Measurements from ENCODE around the gene PLCL1. TPM values are rescaled to one million over a fixed set of nuclear protein-coding genes. Genes with fewer than 3 reads are reported as not detected.

PLCL1 gene
- total RNA-seq, 1 experiment from 2014 or later: 1.6 TPM

- no peak overlapping the region for H3K4me3 Mint-ChIP-seq (ENCODE audit: unreplicated experiment)
- BruUV-seq (replicated peaks): no TSS peak
- no peaks in the 10 kb centered on the region for H3K4me1 Mint-ChIP-seq (ENCODE audit: low read depth, unreplicated experiment)
- Histone ChIP-seq H3K27me3 (replicated peaks; ENCODE audit: control insufficient read depth, insufficient read depth, low read length) (no peaks in the 10 kb centered on the region), H3K36me3 (ENCODE audit: control insufficient read depth, insufficient read depth, low read length) (no peaks in the 10 kb centered on the region), H3K4me1 (no peaks in the 10 kb centered on the region), H3K9me3 (no peaks in the 10 kb centered on the region), H3K4me3 (ENCODE audit: low read depth, low read length) (no peak overlapping the region)
- TF ChIP-seq CTCF (IDR thresholded peaks at IDR 0.05; ENCODE audit: insufficient read depth in 1 of 2, low read depth in 1 of 2, low read length in 1 of 2, severe bottlenecking in 1 of 2, unreplicated experiment in 1 of 2): no peak
- no peak for DNase-seq
- ChIA-PET POLR2A (no interaction called here), CTCF (no interaction called here)
- intact Hi-C loops (cut with micrococcal nuclease; ENCODE audit: unreplicated experiment): no loop called here
- peaks cover 3% of the 10 kb centered on the region for H3K27me3 Mint-ChIP-seq (ENCODE audit: insufficient read depth, unreplicated experiment)
- no peak overlapping the region for H3K27ac Mint-ChIP-seq (ENCODE audit: unreplicated experiment)
- no peaks in the 10 kb centered on the region for H3K9me3 Mint-ChIP-seq (ENCODE audit: unreplicated experiment)
- H3K36me3 Mint-ChIP-seq (ENCODE audit: insufficient read depth, unreplicated experiment): no peaks in the 10 kb centered on the region
Measured at GRCh38 chr2:198036029-198036879, 231.9 kb downstream of the PLCL1 start.

- no peaks in the 10 kb centered on the region for H3K4me1 ChIP-seq
- no peaks in the 10 kb centered on the region for H3K36me3 ChIP-seq (ENCODE audit: control insufficient read depth, insufficient read depth, low read length)
- TF ChIP-seq CTCF (IDR thresholded peaks at IDR 0.05; ENCODE audit: insufficient read depth in 1 of 2, low read depth in 1 of 2, low read length in 1 of 2, severe bottlenecking in 1 of 2, unreplicated experiment in 1 of 2): no peak
- H3K4me3 Mint-ChIP-seq (ENCODE audit: unreplicated experiment): no peak overlapping the region
- DNase-seq: no peak
- H3K27ac Mint-ChIP-seq (ENCODE audit: unreplicated experiment): no peak overlapping the region
- BruUV-seq (replicated peaks): no TSS peak
- H3K4me1 Mint-ChIP-seq (ENCODE audit: low read depth, unreplicated experiment): peaks cover 5% of the 10 kb centered on the region
- no peaks in the 10 kb centered on the region for H3K36me3 Mint-ChIP-seq (ENCODE audit: insufficient read depth, unreplicated experiment)
- H3K27me3 ChIP-seq (replicated peaks; ENCODE audit: control insufficient read depth, insufficient read depth, low read length): no peaks in the 10 kb centered on the region
- no peak overlapping the region for H3K4me3 ChIP-seq (ENCODE audit: low read depth, low read length)
- CTCF ChIA-PET: no interaction called here
- intact Hi-C loops (cut with micrococcal nuclease; ENCODE audit: unreplicated experiment): no loop called here
- no peaks in the 10 kb centered on the region for H3K9me3 Mint-ChIP-seq (ENCODE audit: unreplicated experiment)
- POLR2A ChIA-PET: interaction anchor here (0.6 kb wide), 1 partner anchor 1887 kb away, joined by 3 read pairs; no protein-coding TSS in a partner anchor
- H3K27me3 Mint-ChIP-seq (ENCODE audit: insufficient read depth, unreplicated experiment): peaks cover 3% of the 10 kb centered on the region
- no peaks in the 10 kb centered on the region for H3K9me3 ChIP-seq
Measured at GRCh38 chr2:198040835-198041234, 236.4 kb downstream of the PLCL1 start.

- intact Hi-C loops (cut with micrococcal nuclease; ENCODE audit: unreplicated experiment): no loop called here
- ChIA-PET POLR2A (no interaction called here), CTCF (no interaction called here)
- Mint-ChIP-seq H3K36me3 (ENCODE audit: insufficient read depth, unreplicated experiment) (no peaks in the 10 kb centered on the region), H3K27me3 (ENCODE audit: insufficient read depth, unreplicated experiment) (peaks cover 3% of the 10 kb centered on the region), H3K27ac (ENCODE audit: unreplicated experiment) (no peak overlapping the region), H3K4me3 (ENCODE audit: unreplicated experiment) (no peak overlapping the region), H3K9me3 (ENCODE audit: unreplicated experiment) (no peaks in the 10 kb centered on the region), H3K4me1 (ENCODE audit: low read depth, unreplicated experiment) (peaks cover 5% of the 10 kb centered on the region)
- no peak for DNase-seq
- Histone ChIP-seq H3K9me3 (no peaks in the 10 kb centered on the region), H3K27me3 (replicated peaks; ENCODE audit: control insufficient read depth, insufficient read depth, low read length) (no peaks in the 10 kb centered on the region), H3K36me3 (ENCODE audit: control insufficient read depth, insufficient read depth, low read length) (no peaks in the 10 kb centered on the region), H3K4me3 (ENCODE audit: low read depth, low read length) (no peak overlapping the region), H3K4me1 (no peaks in the 10 kb centered on the region)
- no TSS peak for BruUV-seq (replicated peaks)
- TF ChIP-seq CTCF (IDR thresholded peaks at IDR 0.05; ENCODE audit: insufficient read depth in 1 of 2, low read depth in 1 of 2, low read length in 1 of 2, severe bottlenecking in 1 of 2, unreplicated experiment in 1 of 2): no peak
Measured at GRCh38 chr2:198042189-198042588, 237.8 kb downstream of the PLCL1 start.
